Central memory CD8-positive, alpha-beta T cell (primary cell): ENCODE results near the gene FCAMR.

Source experiments
- ATAC-seq: fragments of 150-1000 bp; cut with Tn5 transposase; replicated peaks from 2 replicates; pipeline ENCODE4 v1.10.0; 2022; ENCODE audit warnings: mild to moderate bottlenecking, moderate FRiP score, moderate number of reproducible peaks; ENCODE audit not compliant: poor library complexity, severe bottlenecking; ENCODE audit errors: extremely low read depth
- DNase-seq, 2 donors: peaks; one replicate each; pipeline ENCODE4 v3.0.0; 2021; ENCODE audit warnings: low spot score in 2 of 2
- H3K27ac Mint-ChIP-seq: one replicate; pipeline ENCODE4 v1.8.0; 2022; ENCODE audit warnings: low read depth, mild to moderate bottlenecking, moderate library complexity, mixed read lengths
- H3K27me3 Mint-ChIP-seq: one replicate; pipeline ENCODE4 v1.8.0; 2022; ENCODE audit warnings: mixed read lengths
- H3K36me3 Mint-ChIP-seq: one replicate; pipeline ENCODE4 v1.8.0; 2022; ENCODE audit warnings: mild to moderate bottlenecking, moderate library complexity, mixed read lengths; ENCODE audit not compliant: insufficient read depth
- H3K4me1 Mint-ChIP-seq: one replicate; pipeline ENCODE4 v1.8.0; 2022; ENCODE audit warnings: mixed read lengths
- H3K4me3 Mint-ChIP-seq: one replicate; pipeline ENCODE4 v1.8.0; 2022; ENCODE audit warnings: mild to moderate bottlenecking, moderate library complexity, mixed read lengths
- H3K9me3 Mint-ChIP-seq: one replicate; pipeline ENCODE4 v1.8.0; 2022; ENCODE audit warnings: mixed read lengths

The FCAMR gene

GRCh38 chr1:206970446-206970845, at the start of gene FCAMR:
FCAMR (minus strand) TSS chr1:206970460; CDS start chr1:206970125, 335 bp downstream.
- Mint-ChIP-seq H3K27ac (no peak within 1 kb of the TSS), H3K4me1 (peaks cover 15% of the 10 kb centered on the region), H3K27me3 (peaks cover 39% of the 10 kb centered on the region), H3K36me3 (peaks cover 2% of the 10 kb centered on the region), H3K9me3 (no peaks in the 10 kb centered on the region), H3K4me3 (no peak within 1 kb of the TSS)
- no peak for ATAC-seq
- DNase-seq = no peak

GRCh38 chr1:207019661-207020060, 49.4 kb upstream of the FCAMR start:
- no peak for ATAC-seq
- Mint-ChIP-seq H3K36me3 (peaks cover 2% of the 10 kb centered on the region), H3K27me3 (peaks cover 37% of the 10 kb centered on the region), H3K27ac (no peak overlapping the region), H3K4me3 (no peak overlapping the region), H3K4me1 (no peaks in the 10 kb centered on the region), H3K9me3 (no peaks in the 10 kb centered on the region)
- DNase-seq = no peak

- no peak for DNase-seq
- Mint-ChIP-seq H3K9me3 (no peaks in the 10 kb centered on the region), H3K27me3 (peaks cover 37% of the 10 kb centered on the region), H3K27ac (no peak overlapping the region), H3K4me1 (no peaks in the 10 kb centered on the region), H3K36me3 (peaks cover 1% of the 10 kb centered on the region), H3K4me3 (no peak overlapping the region)
- no peak for ATAC-seq
Observed at GRCh38 chr1:207019161-207019560, 48.9 kb upstream of the FCAMR start.

- no peak overlapping the region for H3K4me3 Mint-ChIP-seq
- no peaks in the 10 kb centered on the region for H3K9me3 Mint-ChIP-seq
- H3K36me3 Mint-ChIP-seq = peaks cover 1% of the 10 kb centered on the region
- no peak overlapping the region for H3K27ac Mint-ChIP-seq
- ATAC-seq (no peak), DNase-seq (no peak)
- H3K27me3 Mint-ChIP-seq = peaks cover 38% of the 10 kb centered on the region
- no peaks in the 10 kb centered on the region for H3K4me1 Mint-ChIP-seq
Observed at GRCh38 chr1:207018707-207019106, 48.4 kb upstream of the FCAMR start.

- ATAC-seq = no peak
- Mint-ChIP-seq H3K4me1 (no peaks in the 10 kb centered on the region), H3K9me3 (no peaks in the 10 kb centered on the region), H3K36me3 (peaks cover 1% of the 10 kb centered on the region), H3K4me3 (no peak overlapping the region), H3K27me3 (peaks cover 46% of the 10 kb centered on the region), H3K27ac (no peak overlapping the region)
- DNase-seq = no peak
Observed at GRCh38 chr1:207017615-207018559, 47.6 kb upstream of the FCAMR start.

GRCh38 chr1:207015791-207016190, 45.5 kb upstream of the FCAMR start:
- peaks cover 1% of the 10 kb centered on the region for H3K36me3 Mint-ChIP-seq
- peaks cover 55% of the 10 kb centered on the region for H3K27me3 Mint-ChIP-seq
- H3K27ac Mint-ChIP-seq = no peak overlapping the region
- H3K4me3 Mint-ChIP-seq = no peak overlapping the region
- H3K4me1 Mint-ChIP-seq = no peaks in the 10 kb centered on the region
- no peaks in the 10 kb centered on the region for H3K9me3 Mint-ChIP-seq
- ATAC-seq = no peak
- no peak for DNase-seq

GRCh38 chr1:207014728-207015127, 44.5 kb upstream of the FCAMR start:
- Mint-ChIP-seq H3K9me3 (no peaks in the 10 kb centered on the region), H3K4me1 (no peaks in the 10 kb centered on the region), H3K4me3 (no peak overlapping the region), H3K27me3 (peaks cover 51% of the 10 kb centered on the region), H3K27ac (no peak overlapping the region), H3K36me3 (peaks cover 3% of the 10 kb centered on the region)
- ATAC-seq = no peak
- DNase-seq = no peak

- H3K4me1 Mint-ChIP-seq = no peaks in the 10 kb centered on the region
- DNase-seq = no peak
- H3K9me3 Mint-ChIP-seq = no peaks in the 10 kb centered on the region
- H3K27me3 Mint-ChIP-seq = peaks cover 51% of the 10 kb centered on the region
- ATAC-seq = no peak
- no peak overlapping the region for H3K27ac Mint-ChIP-seq
- no peak overlapping the region for H3K4me3 Mint-ChIP-seq
- peaks cover 3% of the 10 kb centered on the region for H3K36me3 Mint-ChIP-seq
Observed at GRCh38 chr1:207013321-207014085, 43.2 kb upstream of the FCAMR start.

GRCh38 chr1:207010726-207011125, 40.5 kb upstream of the FCAMR start:
- Mint-ChIP-seq H3K36me3 (peaks cover 2% of the 10 kb centered on the region), H3K9me3 (no peaks in the 10 kb centered on the region), H3K4me3 (no peak overlapping the region), H3K4me1 (no peaks in the 10 kb centered on the region), H3K27ac (no peak overlapping the region), H3K27me3 (peaks cover 65% of the 10 kb centered on the region)
- no peak for DNase-seq
- no peak for ATAC-seq

GRCh38 chr1:207009945-207010344, 39.7 kb upstream of the FCAMR start:
- Mint-ChIP-seq H3K4me1 (peaks cover 2% of the 10 kb centered on the region), H3K9me3 (no peaks in the 10 kb centered on the region), H3K36me3 (peaks cover 2% of the 10 kb centered on the region), H3K4me3 (no peak overlapping the region), H3K27ac (no peak overlapping the region), H3K27me3 (peaks cover 64% of the 10 kb centered on the region)
- DNase-seq (no peak), ATAC-seq (no peak)

- Mint-ChIP-seq H3K27me3 (peaks cover 61% of the 10 kb centered on the region), H3K4me3 (no peak overlapping the region), H3K36me3 (peaks cover 2% of the 10 kb centered on the region), H3K27ac (no peak overlapping the region), H3K4me1 (peaks cover 6% of the 10 kb centered on the region), H3K9me3 (no peaks in the 10 kb centered on the region)
- DNase-seq (no peak), ATAC-seq (no peak)
Observed at GRCh38 chr1:207009182-207009850, 39.1 kb upstream of the FCAMR start.

- no peak overlapping the region for H3K4me3 Mint-ChIP-seq
- H3K36me3 Mint-ChIP-seq = peaks cover 2% of the 10 kb centered on the region
- no peaks in the 10 kb centered on the region for H3K9me3 Mint-ChIP-seq
- H3K4me1 Mint-ChIP-seq = peaks cover 6% of the 10 kb centered on the region
- H3K27ac Mint-ChIP-seq = no peak overlapping the region
- ATAC-seq = no peak
- H3K27me3 Mint-ChIP-seq = peaks cover 43% of the 10 kb centered on the region
- DNase-seq = no peak
Observed at GRCh38 chr1:207007352-207008033, 37.2 kb upstream of the FCAMR start.
